HFF-Myc (cell line): Measurements from ENCODE around the gene LAMB4.
"Not testable (repeated sequence)": the region's sequence is repeated elsewhere in the genome, so short reads cannot be mapped to it uniquely, and the experiment has no call there.

Experiments
- DNase-seq: peaks from one replicate; pipeline ENCODE4 v3.0.0-alpha.2; 2011; ENCODE audit warnings: low read depth; ENCODE audit errors: extremely low read depth
- H3K4me3 ChIP-seq: replicated peaks from 2 replicates; pipeline ENCODE4 v1.5.1; 2011; ENCODE audit warnings: low read depth, mild to moderate bottlenecking, control low read depth, low read length
- TF ChIP-seq, protein P1 (sequence below): IDR thresholded peaks from 2 replicates; pipeline ENCODE4 v1.5.1; 2012; ENCODE audit warnings: mild to moderate bottlenecking, low read depth, low read length, control low read depth; ENCODE audit errors: missing control alignments

Gene LAMB4

GRCh38 chr7:108038986-108039385 lies 91.2 kb downstream of the LAMB4 start:
- no peak overlapping the region for H3K4me3 ChIP-seq
- TF ChIP-seq, protein P1, sequence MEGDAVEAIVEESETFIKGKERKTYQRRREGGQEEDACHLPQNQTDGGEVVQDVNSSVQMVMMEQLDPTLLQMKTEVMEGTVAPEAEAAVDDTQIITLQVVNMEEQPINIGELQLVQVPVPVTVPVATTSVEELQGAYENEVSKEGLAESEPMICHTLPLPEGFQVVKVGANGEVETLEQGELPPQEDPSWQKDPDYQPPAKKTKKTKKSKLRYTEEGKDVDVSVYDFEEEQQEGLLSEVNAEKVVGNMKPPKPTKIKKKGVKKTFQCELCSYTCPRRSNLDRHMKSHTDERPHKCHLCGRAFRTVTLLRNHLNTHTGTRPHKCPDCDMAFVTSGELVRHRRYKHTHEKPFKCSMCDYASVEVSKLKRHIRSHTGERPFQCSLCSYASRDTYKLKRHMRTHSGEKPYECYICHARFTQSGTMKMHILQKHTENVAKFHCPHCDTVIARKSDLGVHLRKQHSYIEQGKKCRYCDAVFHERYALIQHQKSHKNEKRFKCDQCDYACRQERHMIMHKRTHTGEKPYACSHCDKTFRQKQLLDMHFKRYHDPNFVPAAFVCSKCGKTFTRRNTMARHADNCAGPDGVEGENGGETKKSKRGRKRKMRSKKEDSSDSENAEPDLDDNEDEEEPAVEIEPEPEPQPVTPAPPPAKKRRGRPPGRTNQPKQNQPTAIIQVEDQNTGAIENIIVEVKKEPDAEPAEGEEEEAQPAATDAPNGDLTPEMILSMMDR = no peak
- DNase-seq = no peak

DNA sequence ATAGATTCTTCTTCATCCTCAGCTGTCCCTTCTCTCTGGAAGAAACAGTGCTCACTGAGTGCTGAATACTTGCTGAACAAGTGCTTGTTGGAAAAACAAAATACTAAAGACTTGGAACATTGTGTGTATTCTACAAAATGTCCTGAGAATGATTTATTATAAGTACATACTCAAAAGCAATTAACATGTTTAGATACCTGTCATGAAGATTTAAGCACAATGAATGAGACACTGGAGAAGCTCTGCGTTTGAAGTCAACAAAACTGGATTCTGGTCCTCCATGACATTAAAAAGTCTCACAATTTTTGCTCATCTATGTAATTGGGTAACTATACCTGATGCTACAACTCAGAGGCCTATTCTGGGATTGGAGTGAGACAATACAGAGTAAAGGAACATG lies 92.4 kb downstream of the LAMB4 start:
- H3K4me3 ChIP-seq = no peak overlapping the region
- no peak for DNase-seq
- TF ChIP-seq, protein P1 = no peak

- no peak overlapping the region for H3K4me3 ChIP-seq
- TF ChIP-seq, protein P1 = no peak
- DNase-seq = no peak
Measured at GRCh38 chr7:108037140-108037539, 93.0 kb downstream of the LAMB4 start.

DNA sequence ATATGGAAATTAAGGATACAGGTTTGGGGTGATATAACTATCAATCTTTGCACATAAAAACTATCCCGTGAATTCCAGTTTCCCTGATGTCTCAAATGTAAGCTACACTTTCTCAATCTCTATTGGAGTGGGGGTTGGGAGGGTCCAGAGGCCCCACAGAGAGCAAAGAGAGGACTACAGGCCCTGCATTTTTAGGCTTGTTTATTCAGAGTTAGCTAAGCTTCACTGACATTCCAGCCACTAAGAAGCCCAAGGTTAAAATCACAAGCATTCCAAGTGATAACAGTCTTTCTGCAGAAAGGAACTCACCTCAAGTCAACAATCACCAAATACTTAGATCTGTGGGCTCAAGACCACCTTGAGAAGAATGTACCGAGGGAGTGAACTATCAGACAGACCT lies 95.6 kb downstream of the LAMB4 start:
- no peak for DNase-seq
- TF ChIP-seq, protein P1 = no peak
- H3K4me3 ChIP-seq = no peak overlapping the region

DNA sequence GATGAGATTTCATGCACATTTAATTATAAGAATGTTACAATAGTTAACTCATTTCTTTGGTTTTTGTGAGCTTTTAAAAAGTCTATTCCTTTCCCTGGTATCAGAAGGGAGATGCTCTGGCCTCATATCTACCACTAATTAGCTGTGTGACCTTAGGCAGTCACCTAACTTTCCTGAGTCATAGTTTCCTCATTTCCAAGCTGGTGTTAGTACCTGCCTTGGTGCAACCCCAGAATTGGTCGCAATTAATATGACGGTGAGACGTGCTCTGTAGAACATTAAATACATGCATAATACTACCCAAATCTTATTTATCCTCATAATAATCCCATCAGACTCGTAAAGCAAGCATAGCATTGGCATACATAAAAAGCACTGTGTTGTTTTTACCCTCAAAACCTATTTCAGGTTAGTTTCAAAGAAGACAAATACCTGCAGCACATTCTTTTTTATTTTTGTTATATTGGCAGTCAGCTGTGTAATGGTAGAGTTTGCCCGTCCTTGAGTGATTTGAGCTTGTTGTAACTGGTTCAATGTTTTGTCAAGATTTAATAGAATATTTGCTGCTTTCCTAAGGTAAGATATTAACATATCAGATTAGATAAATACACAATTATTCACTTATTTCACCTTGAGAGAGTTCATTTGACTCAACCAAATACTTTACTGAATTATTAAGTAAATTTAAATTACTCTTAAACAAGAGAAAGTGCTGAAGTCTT lies 96.2 kb downstream of the LAMB4 start:
- no peak overlapping the region for H3K4me3 ChIP-seq
- DNase-seq = no peak
- TF ChIP-seq, protein P1 = no peak

- H3K4me3 ChIP-seq, DNase-seq: not testable (repeated sequence)
Measured at GRCh38 chr7:108033309-108033708, 96.9 kb downstream of the LAMB4 start.

DNA sequence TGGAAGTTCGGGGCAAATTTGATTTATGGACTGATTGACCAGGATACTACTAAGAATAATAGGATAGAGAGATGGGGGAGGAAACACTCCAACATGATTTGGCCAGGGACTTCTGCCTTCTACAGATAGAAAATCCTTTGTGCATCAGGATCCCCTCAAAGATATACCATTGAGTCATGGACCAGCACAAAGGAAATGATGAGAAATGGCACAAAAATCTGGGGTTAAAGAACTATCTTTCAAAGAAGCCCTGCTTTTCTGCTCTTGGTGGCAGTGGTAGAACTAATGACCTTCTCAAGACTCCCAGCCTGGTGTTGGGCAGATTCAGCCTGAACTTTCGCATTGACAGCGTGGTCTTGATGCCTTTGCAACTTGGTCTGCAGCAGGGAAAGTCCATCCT lies 99.6 kb downstream of the LAMB4 start:
- TF ChIP-seq, protein P1 = no peak
- H3K4me3 ChIP-seq = no peak overlapping the region
- DNase-seq = no peak
